Measurements from ENCODE around the gene TBX4.
"Not testable (repeated sequence)": the region's sequence is repeated elsewhere in the genome, so short reads cannot be mapped to it uniquely, and the experiment has no call there.

The TBX4 gene

DNA sequence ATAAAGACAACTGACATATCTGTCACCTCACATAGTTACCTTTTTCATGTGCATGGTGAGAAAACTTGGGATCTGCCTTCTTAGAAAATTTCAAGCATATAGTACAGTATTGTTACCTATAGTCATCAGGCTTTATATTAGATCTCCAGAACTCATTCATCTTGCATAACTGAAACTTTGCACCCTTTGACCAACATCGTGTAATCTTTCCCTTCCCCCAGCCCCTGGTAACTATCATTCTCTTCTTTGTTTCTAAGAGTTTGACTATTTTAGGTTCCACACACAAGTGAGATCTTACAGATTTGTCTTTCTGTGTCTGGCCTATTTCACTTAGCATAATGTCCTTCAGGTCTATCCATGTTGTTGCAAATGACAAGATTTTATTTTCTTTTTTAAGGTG, 22.9 kb upstream of the TBX4 start:
- no peak for DNase-seq (ENCODE audit: low spot score)

- DNase-seq (ENCODE audit: low spot score): not testable (repeated sequence)
These were observed 22.4 kb upstream of the TBX4 start for GRCh38 chr17:61429831-61430230.

- DNase-seq (ENCODE audit: low spot score): no peak
These were observed 20.5 kb upstream of the TBX4 start for GRCh38 chr17:61431594-61432311.

DNA sequence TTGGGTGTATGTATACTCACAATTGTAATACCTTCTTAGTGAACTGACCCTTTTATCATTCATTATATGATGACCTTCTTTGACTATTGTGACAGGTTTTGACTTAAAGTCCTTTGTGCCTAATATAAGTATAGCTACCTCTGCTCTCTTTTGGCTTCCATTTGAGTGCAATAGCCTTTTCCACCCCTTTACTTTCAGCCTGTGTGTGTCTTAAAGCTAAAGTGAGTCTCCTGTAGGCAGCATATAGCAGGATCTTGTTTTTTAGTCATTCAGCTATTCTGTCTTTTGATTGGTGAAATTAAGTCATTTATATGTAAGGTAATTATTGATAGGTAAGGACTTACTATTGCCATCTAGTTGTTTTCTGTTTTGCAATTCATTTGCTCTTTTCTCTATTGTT, 15.9 kb upstream of the TBX4 start:
- DNase-seq (ENCODE audit: low spot score): no peak

- no peak for DNase-seq (ENCODE audit: low spot score)
These were observed 15.1 kb upstream of the TBX4 start for GRCh38 chr17:61436995-61437704.

DNA sequence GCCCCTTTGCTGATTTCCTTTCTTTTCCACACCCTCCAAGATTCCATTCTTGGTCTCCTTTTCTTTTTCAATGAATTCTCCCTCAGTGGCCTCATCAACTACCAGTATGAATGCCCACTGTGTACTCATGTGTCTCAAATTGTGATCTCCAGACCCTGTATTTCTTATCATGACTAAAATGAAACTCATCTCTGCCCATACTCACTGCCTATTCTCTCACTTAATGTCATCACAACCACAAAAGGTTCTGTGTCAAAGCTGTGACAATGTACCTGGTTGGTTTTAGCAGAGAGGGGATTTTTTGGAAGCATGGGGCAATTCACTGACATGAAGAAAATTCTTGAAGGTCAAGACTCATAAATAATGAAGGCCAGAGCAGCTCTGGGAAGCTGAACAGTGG, 11.5 kb upstream of the TBX4 start:
- DNase-seq (ENCODE audit: low spot score): no peak

DNA sequence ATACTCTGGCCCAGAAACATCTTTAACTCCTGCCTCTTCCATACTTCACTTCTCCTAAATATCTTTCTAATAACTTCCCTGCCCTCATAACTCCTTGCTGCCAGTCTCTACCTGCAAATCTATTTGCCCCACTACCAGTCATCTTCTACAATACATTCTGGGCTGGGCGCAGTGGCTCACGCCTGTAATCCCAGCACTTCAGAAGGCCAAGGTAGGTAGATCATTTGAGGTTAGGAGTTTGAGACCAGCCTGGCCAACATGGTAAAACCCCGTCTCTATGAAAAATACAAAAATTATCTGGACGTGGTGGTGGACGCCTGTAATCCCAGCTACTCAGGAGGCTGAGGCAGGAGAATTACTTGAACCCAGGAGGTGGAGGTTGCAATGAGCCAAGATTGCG, 10.7 kb upstream of the TBX4 start:
- not testable (repeated sequence) for DNase-seq (ENCODE audit: low spot score)

DNA sequence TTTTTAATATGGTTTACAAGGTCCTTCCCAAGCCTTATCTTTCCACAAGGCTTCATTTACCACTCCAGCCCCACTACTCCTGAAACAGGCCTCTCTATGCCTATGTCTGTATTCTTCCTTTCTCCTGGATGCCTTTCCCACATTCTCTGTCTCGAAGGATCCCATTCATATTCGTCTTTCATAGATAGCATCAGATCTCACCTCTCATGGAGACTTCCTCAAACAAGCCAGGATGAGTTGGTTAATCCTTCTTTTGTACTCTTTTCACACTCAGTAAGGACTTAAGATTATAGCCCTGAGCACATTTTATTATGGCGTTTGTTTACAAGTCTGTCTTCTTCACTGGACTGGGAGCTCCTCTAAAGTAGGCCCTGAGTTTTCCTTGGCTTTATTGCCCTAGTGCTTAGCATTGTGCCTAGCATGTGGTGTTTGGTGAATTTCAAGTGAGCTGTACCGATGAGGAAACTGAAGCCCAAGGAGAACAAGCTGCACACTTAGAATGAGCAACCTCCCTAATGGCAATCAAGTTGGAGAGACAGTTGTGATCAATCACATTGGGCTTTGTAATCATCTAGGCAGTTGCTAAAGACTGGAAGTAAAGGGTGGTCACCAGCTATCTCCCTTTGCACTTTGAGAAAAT, 10.0 kb upstream of the TBX4 start:
- no peak for DNase-seq (ENCODE audit: low spot score)

DNA sequence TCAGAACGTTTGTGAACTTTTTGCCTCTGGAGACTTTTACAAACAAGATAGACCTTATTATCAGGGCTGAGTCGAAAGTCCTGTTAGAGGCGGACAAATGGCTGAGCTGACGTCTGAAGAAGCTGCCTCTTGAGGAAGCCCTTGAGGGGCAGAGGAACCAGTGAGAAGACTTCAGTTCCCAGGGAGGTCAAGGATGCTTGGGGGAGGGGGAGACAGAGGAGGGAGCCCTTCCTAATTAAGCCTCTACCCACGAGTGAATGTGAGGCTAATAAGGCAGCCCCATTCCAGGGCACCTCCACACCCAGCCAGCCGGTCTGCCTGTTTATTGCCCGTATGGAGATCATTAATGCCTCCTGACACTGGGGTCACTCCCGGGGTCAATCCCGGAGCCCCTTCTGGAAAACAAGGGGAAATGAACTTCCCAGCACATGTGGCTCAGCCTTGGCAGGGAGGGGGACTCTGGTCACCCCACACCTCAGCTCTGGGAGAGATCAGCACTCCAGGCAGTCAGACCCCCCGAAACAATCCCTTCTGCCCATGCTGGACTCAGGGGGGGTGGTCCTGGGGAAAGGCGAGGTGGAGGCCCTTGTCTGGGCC, 9.2 kb upstream of the TBX4 start:
- DNase-seq (ENCODE audit: low spot score): no peak

GRCh38 chr17:61443475-61443882, 8.7 kb upstream of the TBX4 start:
- peak; percentile 49 for DNase-seq (ENCODE audit: low spot score)

DNA sequence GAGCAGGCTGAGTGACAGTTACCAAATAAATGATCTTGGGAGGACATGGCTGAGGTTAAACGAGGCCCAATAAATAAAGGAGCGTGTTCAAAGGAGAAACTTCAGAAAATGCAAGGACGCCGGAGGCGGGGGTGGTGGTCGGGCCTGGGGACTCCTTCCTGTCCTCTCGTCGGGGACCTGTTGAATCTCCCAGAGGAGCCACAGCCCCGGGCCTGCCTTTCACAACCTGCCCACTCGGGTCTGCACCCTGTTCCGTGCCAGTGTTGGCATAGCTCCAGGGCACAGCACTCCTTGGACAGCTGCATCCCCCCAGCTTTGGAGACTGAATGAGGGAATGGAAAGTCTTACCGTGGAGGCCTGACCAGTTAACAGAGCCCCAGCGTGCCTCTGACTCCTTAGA, 8.1 kb upstream of the TBX4 start:
- peak; percentile 44 for DNase-seq (ENCODE audit: low spot score)

DNA sequence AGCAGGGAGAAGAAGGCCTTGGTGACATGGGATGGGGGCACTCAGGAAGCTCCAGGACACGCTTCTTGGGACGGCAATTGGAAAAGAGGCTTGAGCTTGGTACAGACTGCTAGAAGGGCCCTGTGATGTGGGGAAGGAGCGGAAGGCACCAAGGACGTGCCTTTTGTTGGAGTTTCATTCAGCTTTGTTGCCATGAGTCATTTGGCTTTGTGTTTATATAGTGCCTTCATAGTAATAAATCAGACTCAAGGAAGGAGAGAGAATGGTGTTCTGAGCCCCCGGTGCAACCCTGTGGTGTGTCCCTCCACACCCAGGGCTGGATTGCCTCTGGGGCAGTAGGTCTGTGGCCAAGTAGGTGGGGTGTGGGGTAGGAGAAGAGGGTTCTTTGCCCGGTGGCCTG, 7.4 kb upstream of the TBX4 start:
- DNase-seq (ENCODE audit: low spot score): peak; percentile 30

GRCh38 chr17:61447358-61447757, 4.9 kb upstream of the TBX4 start:
- DNase-seq (ENCODE audit: low spot score): peak; percentile 40

DNA sequence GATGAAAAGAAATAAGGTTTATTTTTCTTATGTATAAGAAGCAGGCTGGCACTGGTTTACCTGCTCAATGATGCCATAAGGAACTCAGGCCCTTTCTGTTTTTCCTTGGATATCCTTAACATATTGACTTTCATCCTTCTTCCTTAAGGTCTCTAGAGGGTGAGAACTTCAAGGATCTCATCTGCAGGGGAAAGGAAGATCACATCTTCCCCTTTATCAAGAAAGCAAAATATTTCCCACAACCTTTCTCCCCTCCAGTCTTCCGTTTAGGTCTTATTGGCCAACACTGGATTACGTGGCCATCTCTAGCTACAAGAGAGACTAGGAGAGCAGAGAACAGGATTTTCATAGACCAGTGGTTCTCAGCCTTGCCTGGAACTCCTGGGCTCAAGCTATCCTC, 4.2 kb upstream of the TBX4 start:
- peak; percentile 17 for DNase-seq (ENCODE audit: low spot score)

GRCh38 chr17:61449140-61449539, 3.1 kb upstream of the TBX4 start:
- DNase-seq (ENCODE audit: low spot score): not testable (repeated sequence)

DNA sequence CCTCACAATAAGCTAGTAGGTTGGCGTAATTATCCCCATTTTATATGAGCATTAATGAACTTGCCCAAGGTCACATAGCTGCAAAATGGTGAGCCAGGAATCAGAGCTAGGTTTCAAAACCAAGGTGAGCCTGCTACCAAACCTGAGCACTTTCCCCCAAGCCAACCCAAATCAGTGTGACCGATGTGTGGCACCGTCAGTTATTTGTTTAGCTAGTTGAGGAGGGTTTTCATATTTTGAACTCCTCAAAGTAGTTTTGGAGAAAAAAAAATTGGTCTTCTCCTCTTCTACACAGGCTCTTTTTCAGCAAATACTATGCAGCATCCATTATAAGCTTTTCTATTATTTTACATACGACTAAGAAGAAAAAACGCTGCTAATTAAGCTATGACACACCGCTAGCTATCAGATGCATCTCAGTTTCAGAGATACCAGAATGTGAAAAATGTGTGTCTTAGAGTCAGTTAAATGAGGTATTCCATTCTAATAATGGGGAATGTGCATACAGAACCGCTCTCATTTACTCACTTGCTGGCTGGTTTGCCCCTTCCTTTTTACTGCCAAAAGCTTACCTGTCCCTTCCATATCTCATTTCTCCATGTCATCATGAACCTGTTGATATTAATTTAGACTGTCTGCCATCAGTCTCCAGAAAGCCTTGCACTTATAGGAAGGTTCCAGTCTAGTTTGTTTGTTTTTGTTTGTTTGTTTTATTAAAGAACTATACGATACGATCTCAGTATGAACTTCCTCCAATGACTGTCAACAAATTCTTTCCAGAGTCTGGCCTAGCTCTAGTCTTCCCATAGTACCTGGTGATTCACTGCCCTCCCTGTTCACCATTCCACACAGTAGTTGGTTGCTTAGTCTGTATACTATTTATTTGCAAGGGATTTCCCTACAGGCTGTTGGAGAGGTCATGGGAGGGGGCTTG, 2.2 kb upstream of the TBX4 start:
- no peak for DNase-seq (ENCODE audit: low spot score)

GRCh38 chr17:61450641-61451537, 1.3 kb upstream of the TBX4 start:
- peak; percentile 60 for DNase-seq (ENCODE audit: low spot score)

- DNase-seq (ENCODE audit: low spot score): peak; percentile 80
These were observed 503 bp upstream of the TBX4 start for GRCh38 chr17:61451538-61452300.

DNA sequence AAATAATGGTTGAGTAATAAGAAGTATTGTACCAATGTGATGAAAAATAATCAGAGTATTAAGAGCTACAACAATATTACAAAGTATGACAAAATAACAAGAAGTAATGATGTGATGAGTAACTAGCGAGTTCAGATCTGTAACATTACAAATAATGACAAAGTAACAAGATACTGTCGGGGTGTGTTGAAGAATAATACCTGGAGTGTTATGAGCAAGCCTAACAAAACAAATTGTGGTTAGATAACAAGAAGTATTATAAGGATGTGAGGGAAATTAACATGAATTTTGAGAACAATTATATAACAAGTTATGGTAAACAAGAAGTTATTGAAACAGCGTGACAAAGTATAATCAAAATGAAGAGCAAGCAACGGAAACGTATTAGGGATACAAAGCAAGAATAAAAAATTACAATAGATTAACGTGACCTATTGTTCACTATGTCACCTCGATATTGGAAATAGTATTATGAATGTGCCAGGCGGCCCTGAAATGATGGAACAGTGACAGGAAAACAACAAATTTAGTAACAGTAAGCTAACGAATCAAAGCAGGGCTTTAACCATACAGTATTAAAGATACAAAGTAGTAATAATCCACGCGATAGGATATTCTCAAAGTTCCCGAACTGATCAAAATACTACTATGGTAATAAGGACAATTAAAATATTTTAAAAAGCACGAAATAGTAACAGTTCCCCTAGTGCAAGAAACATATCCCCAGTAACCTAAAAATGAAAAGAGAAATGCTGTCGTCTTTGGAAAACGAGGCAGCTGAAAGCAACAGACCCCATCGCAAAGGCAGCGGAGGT, 1.6 kb downstream of the TBX4 start:
- no peak for DNase-seq (ENCODE audit: low spot score)

Data from ecto neural progenitor cell (in vitro differentiated cells).